GM23248 (cell line): ENCODE measurements around the gene TNFRSF18. TPM values are rescaled to one million over a fixed set of nuclear protein-coding genes. Genes with fewer than 3 reads are reported as not detected.
A peak's percentile ranks its signal among the peaks of the same experiment; 100 is the strongest.

Experiments
- DNase-seq: peaks from one replicate; pipeline ENCODE4 v3.0.0-alpha.2; 2015
- H2AFZ ChIP-seq: fragments of 200-600 bp; sonication (generic); 2 replicates; pipeline ENCODE4 v1.6.1; 2016; ENCODE audit warnings: antibody characterized with exemption
- H3F3A ChIP-seq: fragments of 200-600 bp; sonication (generic); 2 replicates; pipeline ENCODE4 v1.6.1; 2016; ENCODE audit warnings: mild to moderate bottlenecking, antibody characterized with exemption, mixed run types; ENCODE audit not compliant: insufficient read depth
- H3K27ac ChIP-seq: fragments of 200-600 bp; sonication (generic); 2 replicates; pipeline ENCODE4 v1.5.1; 2016; ENCODE audit warnings: mild to moderate bottlenecking
- H3K27me3 ChIP-seq: fragments of 200-600 bp; sonication (generic); replicated peaks from 2 replicates; pipeline ENCODE4 v1.6.1; 2016; ENCODE audit warnings: mild to moderate bottlenecking; ENCODE audit not compliant: insufficient read depth
- H3K36me3 ChIP-seq: fragments of 200-600 bp; sonication (generic); 2 replicates; pipeline ENCODE4 v1.6.1; 2016; ENCODE audit warnings: low read depth, mild to moderate bottlenecking
- H3K4me1 ChIP-seq: fragments of 200-600 bp; sonication (generic); 2 replicates; pipeline ENCODE4 v1.6.1; 2016; ENCODE audit warnings: mild to moderate bottlenecking; ENCODE audit not compliant: insufficient read depth
- H3K4me2 ChIP-seq: fragments of 200-600 bp; sonication (generic); one replicate; pipeline ENCODE4 v1.6.1; 2016; ENCODE audit warnings: mild to moderate bottlenecking; ENCODE audit not compliant: unreplicated experiment
- H3K4me3 ChIP-seq: fragments of 200-600 bp; sonication (generic); 2 replicates; pipeline ENCODE4 v1.5.1; 2016; ENCODE audit warnings: mild to moderate bottlenecking
- H3K79me2 ChIP-seq: fragments of 200-600 bp; sonication (generic); 2 replicates; pipeline ENCODE4 v1.6.1; 2016; ENCODE audit warnings: mild to moderate bottlenecking; ENCODE audit not compliant: insufficient read depth
- H3K9ac ChIP-seq: fragments of 200-600 bp; sonication (generic); 2 replicates; pipeline ENCODE4 v1.6.1; 2016; ENCODE audit warnings: mild to moderate bottlenecking
- H3K9me2 ChIP-seq: fragments of 200-600 bp; sonication (generic); 2 replicates; pipeline ENCODE4 v1.6.1; 2016; ENCODE audit warnings: mixed run types, mild to moderate bottlenecking, moderate library complexity; ENCODE audit not compliant: insufficient read depth
- H3K9me3 ChIP-seq: fragments of 200-600 bp; sonication (generic); one replicate; pipeline ENCODE4 v1.6.1; 2017; ENCODE audit warnings: low read depth
- H4K20me1 ChIP-seq: fragments of 200-600 bp; sonication (generic); 2 replicates; pipeline ENCODE4 v1.6.0; 2016; ENCODE audit not compliant: insufficient read depth
- EZH2 ChIP-seq: fragments of 200-600 bp; sonication (generic); IDR thresholded peaks from 2 replicates; pipeline ENCODE4 v1.6.1; 2018; ENCODE audit warnings: antibody characterized with exemption, mild to moderate bottlenecking; ENCODE audit not compliant: insufficient read depth, poor library complexity, severe bottlenecking
- EZH2phosphoT487 ChIP-seq: fragments of 200-600 bp; sonication (generic); IDR thresholded peaks from 2 replicates; pipeline ENCODE4 v1.6.1; 2018; ENCODE audit warnings: antibody characterized with exemption, moderate library complexity, mild to moderate bottlenecking, low read depth; ENCODE audit not compliant: insufficient read depth
- WGBS, 2 experiments: methylation state at CpG; one replicate each; pipeline ENCODE4 v1.1.6; 2015 to 2017; ENCODE audit warnings: low lambda C conversion rate in 2 of 2, low coverage in 1 of 2; ENCODE audit errors: missing lambda C conversion rate in 2 of 2; 5-methylcytosine and 5-hydroxymethylcytosine counted together
- in situ Hi-C: fragments of 300-500 bp; cut with MboI; formaldehyde crosslinking; loops from 2 replicates; pipeline ENCODE4 v1.15.0; 2020
- polyA plus RNA-seq: library from polyadenylated mRNA; unstranded; fragments of >200 nt; fragmentation: Nextera tagmentation; extraction: Ambion mirVana; gene quantifications from 2 replicates; pipeline ENCODE4 v1.2.1, GENCODE V29; 2016
- total RNA-seq: library from RNA; depleted of rRNA; stranded (reverse); fragments of >200 nt; shearing (Covaris generic); gene quantifications from 2 replicates; pipeline ENCODE4 v1.2.3, GENCODE V29; 2014

TNFRSF18 gene
- total and polyA plus RNA-seq, 2 experiments from 2014 or later, result not detected

- Histone ChIP-seq H3K4me2 (no peak overlapping the region), H3K27me3 (no peaks in the 10 kb centered on the region), H3K27ac (no peak overlapping the region), H3K79me2 (no peaks in the 10 kb centered on the region), H3K36me3 (no peaks in the 10 kb centered on the region), H3K9me2 (no peaks in the 10 kb centered on the region), H3K4me3 (no peak overlapping the region), H2AFZ (no peak overlapping the region), H3K4me1 (no peaks in the 10 kb centered on the region), H3F3A (no peaks in the 10 kb centered on the region), H3K9ac (no peak overlapping the region), H4K20me1 (no peaks in the 10 kb centered on the region), H3K9me3 (no peaks in the 10 kb centered on the region)
- TF ChIP-seq EZH2phosphoT487, result no peak
- no peak for TF ChIP-seq EZH2
- DNase-seq, result peak; percentile 11
- 79 to 89% methylated on average over 24 to 30 of the region's 30 CpGs for WGBS, 2 experiments
- in situ Hi-C loops, result no loop called here
Observed at GRCh38 chr1:1244192-1244811, 37.9 kb upstream of the TNFRSF18 start.

- Histone ChIP-seq H3K9me3 (no peaks in the 10 kb centered on the region), H3K4me3 (no peak overlapping the region), H3K4me2 (no peak overlapping the region), H3K36me3 (no peaks in the 10 kb centered on the region), H3K27ac (no peak overlapping the region), H4K20me1 (no peaks in the 10 kb centered on the region), H3K27me3 (no peaks in the 10 kb centered on the region), H3F3A (no peaks in the 10 kb centered on the region), H2AFZ (no peak overlapping the region), H3K79me2 (no peaks in the 10 kb centered on the region), H3K9ac (no peak overlapping the region), H3K9me2 (no peaks in the 10 kb centered on the region), H3K4me1 (no peaks in the 10 kb centered on the region)
- 71 to 73% methylated on average over 13 to 23 of the region's 23 CpGs for WGBS, 2 experiments
- TF ChIP-seq EZH2 (no peak), EZH2phosphoT487 (no peak)
- peak; percentile 20 for DNase-seq
- in situ Hi-C loops, result no loop called here
Observed at GRCh38 chr1:1243807-1244191, 37.4 kb upstream of the TNFRSF18 start.

- H3K9ac ChIP-seq, result no peak overlapping the region
- WGBS, 2 experiments, result 94 to 95% methylated on average over 13 to 19 of the region's 23 CpGs
- no peaks in the 10 kb centered on the region for H3K4me1 ChIP-seq
- no peaks in the 10 kb centered on the region for H3K9me3 ChIP-seq
- H3K27ac ChIP-seq, result no peak overlapping the region
- no peaks in the 10 kb centered on the region for H3K79me2 ChIP-seq
- H4K20me1 ChIP-seq, result no peaks in the 10 kb centered on the region
- in situ Hi-C loops, result no loop called here
- no peak overlapping the region for H2AFZ ChIP-seq
- H3K36me3 ChIP-seq, result no peaks in the 10 kb centered on the region
- no peak for DNase-seq
- TF ChIP-seq EZH2phosphoT487 (no peak), EZH2 (no peak)
- H3K9me2 ChIP-seq, result no peaks in the 10 kb centered on the region
- no peaks in the 10 kb centered on the region for H3F3A ChIP-seq
- no peaks in the 10 kb centered on the region for H3K27me3 ChIP-seq
- H3K4me3 ChIP-seq, result no peak overlapping the region
- H3K4me2 ChIP-seq, result no peak overlapping the region
Observed at GRCh38 chr1:1243266-1243660, 36.9 kb upstream of the TNFRSF18 start.

GRCh38 chr1:1242461-1243265 is 36.3 kb upstream of the TNFRSF18 start:
- no peak for DNase-seq
- no peak overlapping the region for H3K27ac ChIP-seq
- H3K4me3 ChIP-seq, result no peak overlapping the region
- H3F3A ChIP-seq, result no peaks in the 10 kb centered on the region
- H3K79me2 ChIP-seq, result no peaks in the 10 kb centered on the region
- H3K36me3 ChIP-seq, result no peaks in the 10 kb centered on the region
- no peaks in the 10 kb centered on the region for H3K27me3 ChIP-seq
- no peaks in the 10 kb centered on the region for H3K9me3 ChIP-seq
- no peaks in the 10 kb centered on the region for H3K4me1 ChIP-seq
- 88 to 89% methylated on average over 33 to 41 of the region's 41 CpGs for WGBS, 2 experiments
- H3K9ac ChIP-seq, result no peak overlapping the region
- in situ Hi-C loops, result no loop called here
- no peak overlapping the region for H3K4me2 ChIP-seq
- no peaks in the 10 kb centered on the region for H3K9me2 ChIP-seq
- no peak overlapping the region for H2AFZ ChIP-seq
- H4K20me1 ChIP-seq, result no peaks in the 10 kb centered on the region
- TF ChIP-seq EZH2, result no peak
- TF ChIP-seq EZH2phosphoT487, result no peak
